DND-41 (cell line): ENCODE results near the gene PPP1R37.
"Not testable (repeated sequence)": the region's sequence is repeated elsewhere in the genome, so short reads cannot be mapped to it uniquely, and the experiment has no call there.

ENCODE experiments used
- ATAC-seq: fragments of 200-7000 bp; cut with Tn5 transposase; 3 replicates; pipeline ENCODE4 v1.9.1; 2021; ENCODE audit warnings: low read depth; ENCODE audit not compliant: insufficient read depth
- DNase-seq: peaks from one replicate; pipeline ENCODE4 v3.0.0-alpha.2; 2020
- H2AFZ ChIP-seq: 2 replicates; pipeline ENCODE4 v1.6.0; 2012; ENCODE audit warnings: low read depth, low read length
- H3K27ac ChIP-seq: 2 replicates; pipeline ENCODE4 v1.5.1; 2012; ENCODE audit warnings: low read length, inconsistent platforms
- H3K27me3 ChIP-seq: fragments of 200-600 bp; sonication (generic); 2 replicates; pipeline ENCODE4 v1.6.0; 2012; ENCODE audit warnings: low read length, mild to moderate bottlenecking, inconsistent platforms; ENCODE audit not compliant: insufficient read depth, poor library complexity
- H3K36me3 ChIP-seq: 2 replicates; pipeline ENCODE4 v1.5.1; 2012; ENCODE audit warnings: low read length, inconsistent platforms; ENCODE audit not compliant: insufficient read depth
- H3K4me1 ChIP-seq: 2 replicates; pipeline ENCODE4 v1.5.1; 2012; ENCODE audit warnings: mild to moderate bottlenecking, low read length; ENCODE audit not compliant: insufficient read depth
- H3K4me2 ChIP-seq: 2 replicates; pipeline ENCODE4 v1.6.0; 2012; ENCODE audit warnings: mild to moderate bottlenecking, moderate library complexity, low read length, inconsistent platforms; ENCODE audit not compliant: insufficient read depth
- H3K4me3 ChIP-seq, 2 experiments: fragments of 200-600 bp in 1 of 2; shearing (Covaris generic) in 1 of 2; 2 replicates each; pipeline ENCODE4 v1.5.1; 2012 to 2016; ENCODE audit warnings: inconsistent platforms in 2 of 2, low read length in 2 of 2, mild to moderate bottlenecking in 2 of 2, low read depth in 1 of 2, moderate library complexity in 1 of 2
- H3K79me2 ChIP-seq: 2 replicates; pipeline ENCODE4 v1.6.0; 2012; ENCODE audit warnings: low read length, inconsistent platforms; ENCODE audit not compliant: insufficient read depth
- H3K9ac ChIP-seq: 2 replicates; pipeline ENCODE4 v1.6.0; 2012; ENCODE audit warnings: low read depth, mild to moderate bottlenecking, inconsistent platforms, low read length, moderate library complexity
- H3K9me3 ChIP-seq: 2 replicates; pipeline ENCODE4 v1.5.1; 2012; ENCODE audit warnings: low read length, moderate library complexity, mild to moderate bottlenecking, inconsistent platforms; ENCODE audit not compliant: insufficient read depth, severe bottlenecking
- H4K20me1 ChIP-seq: 2 replicates; pipeline ENCODE4 v1.6.0; 2012; ENCODE audit warnings: low read length; ENCODE audit not compliant: insufficient read depth
- CTCF ChIP-seq: IDR thresholded peaks from 2 replicates; pipeline ENCODE4 v1.5.1; 2012; ENCODE audit warnings: borderline replicate concordance, low read length, moderate library complexity, mild to moderate bottlenecking; ENCODE audit not compliant: poor library complexity, severe bottlenecking; ENCODE audit errors: extremely low read depth
- EZH2 ChIP-seq: IDR thresholded peaks from 3 replicates; pipeline ENCODE4 v1.6.1; 2012; ENCODE audit warnings: borderline replicate concordance, low read depth, mild to moderate bottlenecking, moderate library complexity, low read length, inconsistent platforms; ENCODE audit not compliant: severe bottlenecking

PPP1R37 gene

DNA sequence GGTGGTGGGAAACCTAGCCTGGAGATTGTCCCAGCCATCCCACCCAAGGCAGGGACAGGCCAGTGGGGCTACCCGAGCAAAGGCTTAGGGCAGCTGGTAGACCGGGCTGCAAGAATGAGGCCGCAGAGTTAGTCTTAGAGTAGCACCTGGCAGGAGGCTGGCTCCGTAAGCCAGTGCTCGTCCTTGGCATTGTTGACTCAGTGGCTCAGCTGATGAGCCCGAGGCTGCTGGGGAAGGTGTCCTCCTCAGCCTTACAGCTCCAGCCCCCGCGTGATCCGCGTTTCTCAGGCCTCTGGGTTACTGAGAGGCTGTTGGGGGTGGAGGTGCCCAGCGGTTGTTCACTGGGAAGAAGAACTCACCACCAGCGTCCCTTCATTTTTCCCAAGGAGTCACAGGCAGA is 24.7 kb downstream of the PPP1R37 start:
- ATAC-seq, result no peak
- Histone ChIP-seq H3K36me3 (0 out of 2 replicates have a peak, but pooled peaks cover 3% of the 10 kb centered on the region), H3K9ac (peak overlapping the region; percentile 22; the same call in 1 of the 2 replicates), H3K4me1 (peaks cover 32% of the 10 kb centered on the region), H3K27ac (peak overlapping the region; percentile 74), H3K79me2 (peaks cover 89% of the 10 kb centered on the region), H2AFZ (no peak overlapping the region), H4K20me1 (peaks cover 89% of the 10 kb centered on the region), H3K27me3 (no peaks in the 10 kb centered on the region), H3K4me3 (no peak overlapping the region), H3K9me3 (no peaks in the 10 kb centered on the region), H3K4me2 (peak overlapping the region; percentile 41)
- TF ChIP-seq EZH2, result no peak
- TF ChIP-seq CTCF, result no peak
- no peak for DNase-seq

DNA sequence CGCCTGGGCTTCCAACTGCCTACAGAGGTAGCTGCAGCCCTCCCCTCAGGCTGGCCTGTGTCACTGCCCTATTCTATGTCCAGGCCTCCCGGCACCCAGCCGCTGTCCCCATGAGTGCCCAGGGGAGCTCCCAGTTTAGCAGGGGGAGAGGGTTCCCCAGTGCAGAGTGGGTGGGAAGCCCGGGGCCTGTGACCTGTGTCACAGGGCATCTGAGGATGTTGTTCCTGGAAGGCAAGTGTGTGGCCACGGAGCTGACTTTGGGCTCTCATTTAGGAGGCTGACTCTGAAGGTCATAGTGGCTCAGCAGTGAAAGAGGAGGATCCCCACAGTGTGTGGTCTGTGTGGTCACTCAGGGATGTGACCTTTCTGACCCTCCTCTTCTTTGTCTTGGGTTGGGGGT is 25.1 kb downstream of the PPP1R37 start:
- peaks cover 32% of the 10 kb centered on the region for H3K4me1 ChIP-seq
- no peaks in the 10 kb centered on the region for H3K27me3 ChIP-seq
- ATAC-seq (no peak), DNase-seq (no peak)
- H4K20me1 ChIP-seq, result peaks cover 89% of the 10 kb centered on the region
- H2AFZ ChIP-seq, result no peak overlapping the region
- H3K9me3 ChIP-seq, result no peaks in the 10 kb centered on the region
- H3K4me3 ChIP-seq, result no peak overlapping the region
- TF ChIP-seq CTCF (no peak), EZH2 (no peak)
- peaks cover 89% of the 10 kb centered on the region for H3K79me2 ChIP-seq
- no peak overlapping the region for H3K9ac ChIP-seq
- H3K4me2 ChIP-seq, result no peak overlapping the region
- peak overlapping the region; percentile 74; the same call in 1 of the 2 replicates for H3K27ac ChIP-seq
- 0 out of 2 replicates have a peak, but pooled peaks cover 3% of the 10 kb centered on the region for H3K36me3 ChIP-seq

- peaks cover 32% of the 10 kb centered on the region for H3K4me1 ChIP-seq
- H4K20me1 ChIP-seq, result peaks cover 89% of the 10 kb centered on the region
- not testable (repeated sequence) for H3K4me3 ChIP-seq, DNase-seq, H3K27me3 ChIP-seq, H3K36me3 ChIP-seq, H3K9ac ChIP-seq, H3K4me2 ChIP-seq, H2AFZ ChIP-seq, ATAC-seq, H3K9me3 ChIP-seq
- H3K79me2 ChIP-seq, result peaks cover 89% of the 10 kb centered on the region
- H3K27ac ChIP-seq, result peak overlapping the region; percentile 74; the same call in 1 of the 2 replicates
Measured at GRCh38 chr19:45118591-45119355, 25.8 kb downstream of the PPP1R37 start.

GRCh38 chr19:45119582-45119981 is 26.6 kb downstream of the PPP1R37 start:
- no peak overlapping the region for H3K27ac ChIP-seq

More at GRCh38 chr19:45119582-45119981, 26.6 kb downstream of the PPP1R37 start:
- TF ChIP-seq CTCF (no peak), EZH2 (no peak)
- peaks cover 89% of the 10 kb centered on the region for H4K20me1 ChIP-seq
- H3K79me2 ChIP-seq, result peaks cover 89% of the 10 kb centered on the region
- DNase-seq (no peak), ATAC-seq (no peak)
- H3K4me2 ChIP-seq, result no peak overlapping the region
- H3K36me3 ChIP-seq, result peaks cover 3% of the 10 kb centered on the region; the same call in 1 of the 2 replicates
- no peaks in the 10 kb centered on the region for H3K27me3 ChIP-seq
- no peak overlapping the region for H3K4me3 ChIP-seq
- no peaks in the 10 kb centered on the region for H3K9me3 ChIP-seq
- no peak overlapping the region for H2AFZ ChIP-seq
- H3K9ac ChIP-seq, result no peak overlapping the region
- peaks cover 32% of the 10 kb centered on the region for H3K4me1 ChIP-seq
